WTC11 (cell line): ENCODE data around the gene COL6A3. TPM values are rescaled to one million over a fixed set of nuclear protein-coding genes. Genes with fewer than 3 reads are reported as not detected.

Experiments
- ATAC-seq: fragments of 200-7000 bp; cut with Tn5 transposase; 2 replicates; pipeline ENCODE4 v1.10.0; 2021; ENCODE audit warnings: mild to moderate bottlenecking, moderate library complexity
- CTCF ChIA-PET: fragments of 300-600 bp; sonication (Branson Sonifier 250); formaldehyde crosslinking; loops from one replicate; lab custom pipeline; 2021; ENCODE audit warnings: antibody characterized with exemption; lab: Charles Lee
- POLR2A ChIA-PET: fragments of 350-600 bp; sonication (Branson Sonifier 250); formaldehyde crosslinking; loops from one replicate; lab custom pipeline; 2021; ENCODE audit warnings: antibody characterized with exemption; lab: Charles Lee
- DNase-seq: peaks from one replicate; pipeline ENCODE4 v3.0.0; 2021; ENCODE audit warnings: low spot score
- H3K27ac Mint-ChIP-seq: 2 replicates; pipeline ENCODE4 v1.8.0; 2021; ENCODE audit warnings: mixed read lengths
- H3K27me3 Mint-ChIP-seq: 2 replicates; pipeline ENCODE4 v1.8.0; 2021; ENCODE audit warnings: low read depth, mild to moderate bottlenecking, moderate library complexity, mixed read lengths
- H3K36me3 Mint-ChIP-seq: 2 replicates; pipeline ENCODE4 v1.8.0; 2021; ENCODE audit warnings: mixed read lengths
- H3K4me1 Mint-ChIP-seq: 2 replicates; pipeline ENCODE4 v1.8.0; 2022; ENCODE audit warnings: mixed read lengths
- H3K4me3 Mint-ChIP-seq: 2 replicates; pipeline ENCODE4 v1.8.0; 2021; ENCODE audit warnings: mild to moderate bottlenecking, moderate library complexity, mixed read lengths
- H3K9me3 Mint-ChIP-seq: 2 replicates; pipeline ENCODE4 v1.8.0; 2021; ENCODE audit warnings: mixed read lengths
- ATF1 ChIP-seq: sonication (generic); formaldehyde crosslinking; IDR thresholded peaks from 2 replicates; pipeline ENCODE4 v1.8.1; 2023; ENCODE audit warnings: mild to moderate bottlenecking, moderate library complexity, missing genetic modification reagents
- CREM ChIP-seq: sonication (generic); formaldehyde crosslinking; IDR thresholded peaks from 2 replicates; pipeline ENCODE4 v1.8.1; 2022; ENCODE audit warnings: mild to moderate bottlenecking, missing genetic modification reagents, moderate library complexity
- E2F4 ChIP-seq: sonication (generic); formaldehyde crosslinking; IDR thresholded peaks from 2 replicates; pipeline ENCODE4 v1.8.1; 2022; ENCODE audit warnings: low read depth, mild to moderate bottlenecking, moderate library complexity, missing genetic modification reagents, borderline replicate concordance
- E2F5 ChIP-seq: sonication (generic); formaldehyde crosslinking; IDR thresholded peaks from 2 replicates; pipeline ENCODE4 v1.8.1; 2022; ENCODE audit warnings: mild to moderate bottlenecking, moderate library complexity, missing genetic modification reagents
- FOXP1 ChIP-seq: sonication (generic); formaldehyde crosslinking; IDR thresholded peaks from 2 replicates; pipeline ENCODE4 v1.8.0; 2022; ENCODE audit warnings: missing genetic modification reagents, mild to moderate bottlenecking, moderate library complexity, borderline replicate concordance
- GRHL2 ChIP-seq: fragments of 250-450 bp; sonication (Bioruptor Pico); IDR thresholded peaks from 2 replicates; pipeline ENCODE4 v1.8.0; 2022; ENCODE audit warnings: mild to moderate bottlenecking, moderate library complexity; ENCODE audit not compliant: insufficient replicate concordance, severe bottlenecking
- HMGA2 ChIP-seq: fragments of 250-450 bp; sonication (Bioruptor Pico); IDR thresholded peaks from 2 replicates; pipeline ENCODE4 v1.4.0; 2021; ENCODE audit warnings: mild to moderate bottlenecking, moderate library complexity
- IRF2 ChIP-seq: sonication (generic); formaldehyde crosslinking; IDR thresholded peaks from 2 replicates; pipeline ENCODE4 v1.8.0; 2022; ENCODE audit warnings: low read depth, missing genetic modification reagents, borderline replicate concordance
- MLX ChIP-seq: sonication (generic); formaldehyde crosslinking; IDR thresholded peaks from 2 replicates; pipeline ENCODE4 v1.8.1; 2023; ENCODE audit warnings: mild to moderate bottlenecking, missing genetic modification reagents, moderate library complexity
- MYBL2 ChIP-seq: sonication (generic); formaldehyde crosslinking; IDR thresholded peaks from 2 replicates; pipeline ENCODE4 v1.8.1; 2023; ENCODE audit warnings: mild to moderate bottlenecking, moderate library complexity, missing genetic modification reagents
- PRRX2 ChIP-seq: fragments of 250-450 bp; sonication (Bioruptor Pico); IDR thresholded peaks from 2 replicates; pipeline ENCODE4 v1.8.0; 2021; ENCODE audit warnings: mild to moderate bottlenecking
- RORB ChIP-seq: fragments of 250-450 bp; sonication (Bioruptor Pico); IDR thresholded peaks from 2 replicates; pipeline ENCODE4 v1.9.0; 2021; ENCODE audit warnings: mild to moderate bottlenecking
- USF1 ChIP-seq: sonication (generic); formaldehyde crosslinking; IDR thresholded peaks from 2 replicates; pipeline ENCODE4 v1.8.0; 2022; ENCODE audit warnings: mild to moderate bottlenecking, missing genetic modification reagents
- ZBTB43 ChIP-seq: sonication (generic); formaldehyde crosslinking; IDR thresholded peaks from 2 replicates; pipeline ENCODE4 v1.8.1; 2023; ENCODE audit warnings: mild to moderate bottlenecking, missing genetic modification reagents
- ZNF219 ChIP-seq: sonication (generic); formaldehyde crosslinking; IDR thresholded peaks from 2 replicates; pipeline ENCODE4 v1.8.0; 2023; ENCODE audit warnings: missing genetic modification reagents, mild to moderate bottlenecking, borderline replicate concordance
- ZNF423 ChIP-seq: fragments of 250-450 bp; sonication (Bioruptor Pico); IDR thresholded peaks from 2 replicates; pipeline ENCODE4 v2.1.2; 2022; ENCODE audit warnings: mild to moderate bottlenecking, moderate library complexity
- ZNF671 ChIP-seq: fragments of 250-450 bp; sonication (Bioruptor Pico); IDR thresholded peaks from 2 replicates; pipeline ENCODE4 v1.8.0; 2021; ENCODE audit warnings: mild to moderate bottlenecking
- total RNA-seq: library from RNA; stranded (reverse); gene quantifications from 3 replicates; pipeline ENCODE4 v1.2.3, GENCODE V29; 2021
- TF ChIP-seq, protein P1 (sequence below): sonication (generic); formaldehyde crosslinking; conservative IDR thresholded peaks from 2 replicates; pipeline ENCODE4 v1.8.1; 2022; ENCODE audit warnings: mild to moderate bottlenecking, missing genetic modification reagents
- TF ChIP-seq, protein P2 (sequence below): sonication (generic); formaldehyde crosslinking; IDR thresholded peaks from 2 replicates; pipeline ENCODE4 v1.8.0; 2022; ENCODE audit warnings: missing genetic modification reagents
- TF ChIP-seq, protein P3 (sequence below): sonication (generic); formaldehyde crosslinking; IDR thresholded peaks from 2 replicates; pipeline ENCODE4 v1.8.1; 2023; ENCODE audit warnings: mild to moderate bottlenecking, moderate library complexity, missing genetic modification reagents

Gene COL6A3
- total RNA-seq, 1 experiment from 2014 or later: 2.6 TPM

- no peak for DNase-seq
- H3K4me1 Mint-ChIP-seq: no peaks in the 10 kb centered on the region
- ChIA-PET POLR2A (no interaction called here), CTCF (no interaction called here)
- no peaks in the 10 kb centered on the region for H3K36me3 Mint-ChIP-seq
- no peak for TF ChIP-seq USF1
- TF ChIP-seq MLX (CRISPR knock-in tag): no peak
- TF ChIP-seq, protein P1, sequence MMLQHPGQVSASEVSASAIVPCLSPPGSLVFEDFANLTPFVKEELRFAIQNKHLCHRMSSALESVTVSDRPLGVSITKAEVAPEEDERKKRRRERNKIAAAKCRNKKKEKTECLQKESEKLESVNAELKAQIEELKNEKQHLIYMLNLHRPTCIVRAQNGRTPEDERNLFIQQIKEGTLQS (CRISPR knock-in tag): no peak
- no peak for TF ChIP-seq ZNF219 (CRISPR knock-in tag)
- no peak for TF ChIP-seq ATF1 (CRISPR knock-in tag)
- TF ChIP-seq, protein P2, sequence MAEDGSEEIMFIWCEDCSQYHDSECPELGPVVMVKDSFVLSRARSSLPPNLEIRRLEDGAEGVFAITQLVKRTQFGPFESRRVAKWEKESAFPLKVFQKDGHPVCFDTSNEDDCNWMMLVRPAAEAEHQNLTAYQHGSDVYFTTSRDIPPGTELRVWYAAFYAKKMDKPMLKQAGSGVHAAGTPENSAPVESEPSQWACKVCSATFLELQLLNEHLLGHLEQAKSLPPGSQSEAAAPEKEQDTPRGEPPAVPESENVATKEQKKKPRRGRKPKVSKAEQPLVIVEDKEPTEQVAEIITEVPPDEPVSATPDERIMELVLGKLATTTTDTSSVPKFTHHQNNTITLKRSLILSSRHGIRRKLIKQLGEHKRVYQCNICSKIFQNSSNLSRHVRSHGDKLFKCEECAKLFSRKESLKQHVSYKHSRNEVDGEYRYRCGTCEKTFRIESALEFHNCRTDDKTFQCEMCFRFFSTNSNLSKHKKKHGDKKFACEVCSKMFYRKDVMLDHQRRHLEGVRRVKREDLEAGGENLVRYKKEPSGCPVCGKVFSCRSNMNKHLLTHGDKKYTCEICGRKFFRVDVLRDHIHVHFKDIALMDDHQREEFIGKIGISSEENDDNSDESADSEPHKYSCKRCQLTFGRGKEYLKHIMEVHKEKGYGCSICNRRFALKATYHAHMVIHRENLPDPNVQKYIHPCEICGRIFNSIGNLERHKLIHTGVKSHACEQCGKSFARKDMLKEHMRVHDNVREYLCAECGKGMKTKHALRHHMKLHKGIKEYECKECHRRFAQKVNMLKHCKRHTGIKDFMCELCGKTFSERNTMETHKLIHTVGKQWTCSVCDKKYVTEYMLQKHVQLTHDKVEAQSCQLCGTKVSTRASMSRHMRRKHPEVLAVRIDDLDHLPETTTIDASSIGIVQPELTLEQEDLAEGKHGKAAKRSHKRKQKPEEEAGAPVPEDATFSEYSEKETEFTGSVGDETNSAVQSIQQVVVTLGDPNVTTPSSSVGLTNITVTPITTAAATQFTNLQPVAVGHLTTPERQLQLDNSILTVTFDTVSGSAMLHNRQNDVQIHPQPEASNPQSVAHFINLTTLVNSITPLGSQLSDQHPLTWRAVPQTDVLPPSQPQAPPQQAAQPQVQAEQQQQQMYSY (CRISPR knock-in tag): no peak
- no peak for TF ChIP-seq ZNF423
- no peak for TF ChIP-seq MYBL2 (CRISPR knock-in tag)
- H3K4me3 Mint-ChIP-seq: no peak overlapping the region
- H3K9me3 Mint-ChIP-seq: no peaks in the 10 kb centered on the region; the same call in 1 of the 2 replicates
- no peak for ATAC-seq
- H3K27me3 Mint-ChIP-seq: peaks cover 8% of the 10 kb centered on the region
- H3K27ac Mint-ChIP-seq: no peak overlapping the region
Measured at GRCh38 chr2:237397072-237397471, 16.9 kb downstream of the COL6A3 start.

GRCh38 chr2:237393523-237393922, 20.4 kb downstream of the COL6A3 start:
- H3K27me3 Mint-ChIP-seq: peaks cover 8% of the 10 kb centered on the region
- DNase-seq (no peak), ATAC-seq (no peak)
- H3K4me3 Mint-ChIP-seq: no peak overlapping the region
- ChIA-PET CTCF (interaction anchor here (1.0 to 2.4 kb wide), 3 partner anchors 28 to 228 kb away, joined by 3 to 7 read pairs (median 6); no protein-coding TSS in a partner anchor), POLR2A (no interaction called here)
- no peaks in the 10 kb centered on the region for H3K4me1 Mint-ChIP-seq
- H3K27ac Mint-ChIP-seq: no peak overlapping the region
- H3K36me3 Mint-ChIP-seq: no peaks in the 10 kb centered on the region
- TF ChIP-seq ZNF219 (CRISPR knock-in tag) (no peak), ZNF671 (CRISPR knock-in tag) (no peak), CREM (CRISPR knock-in tag) (no peak)
- no peaks in the 10 kb centered on the region; the same call in 1 of the 2 replicates for H3K9me3 Mint-ChIP-seq

DNA sequence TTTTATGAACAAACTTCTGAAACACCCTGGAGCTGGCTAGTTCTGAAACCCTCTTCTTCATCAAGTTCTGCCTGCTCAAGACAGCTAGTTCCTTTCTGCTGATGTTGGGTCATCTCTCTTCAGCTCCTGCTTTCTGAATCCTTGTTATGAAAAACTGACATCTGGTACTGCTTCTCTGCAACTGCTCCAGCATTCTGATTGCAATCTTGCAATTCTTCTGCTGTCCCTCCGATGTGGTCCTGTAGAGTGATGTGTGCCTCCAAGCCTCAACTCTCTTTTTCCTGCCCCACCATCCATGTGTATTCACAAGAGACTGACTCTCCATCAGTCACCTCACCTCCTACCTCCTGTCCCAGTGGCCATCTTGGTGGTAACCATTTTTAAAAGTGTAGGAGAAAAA, 21.8 kb downstream of the COL6A3 start:
- H3K4me3 Mint-ChIP-seq: no peak overlapping the region
- ATAC-seq (no peak), DNase-seq (no peak)
- ChIA-PET POLR2A (no interaction called here), CTCF (no interaction called here)
- no peaks in the 10 kb centered on the region for H3K4me1 Mint-ChIP-seq
- H3K36me3 Mint-ChIP-seq: no peaks in the 10 kb centered on the region
- H3K9me3 Mint-ChIP-seq: no peaks in the 10 kb centered on the region; the same call in 1 of the 2 replicates
- H3K27me3 Mint-ChIP-seq: peaks cover 8% of the 10 kb centered on the region
- no peak overlapping the region for H3K27ac Mint-ChIP-seq
- TF ChIP-seq RORB: no peak
- TF ChIP-seq IRF2 (CRISPR knock-in tag): no peak
- TF ChIP-seq GRHL2: no peak
- no peak for TF ChIP-seq FOXP1 (CRISPR knock-in tag)
- TF ChIP-seq E2F4 (CRISPR knock-in tag): no peak
- no peak for TF ChIP-seq E2F5
- TF ChIP-seq MYBL2 (CRISPR knock-in tag): no peak
- no peak for TF ChIP-seq PRRX2 (CRISPR knock-in tag)
- no peak for TF ChIP-seq ZBTB43 (CRISPR knock-in tag)
- TF ChIP-seq, protein P3, sequence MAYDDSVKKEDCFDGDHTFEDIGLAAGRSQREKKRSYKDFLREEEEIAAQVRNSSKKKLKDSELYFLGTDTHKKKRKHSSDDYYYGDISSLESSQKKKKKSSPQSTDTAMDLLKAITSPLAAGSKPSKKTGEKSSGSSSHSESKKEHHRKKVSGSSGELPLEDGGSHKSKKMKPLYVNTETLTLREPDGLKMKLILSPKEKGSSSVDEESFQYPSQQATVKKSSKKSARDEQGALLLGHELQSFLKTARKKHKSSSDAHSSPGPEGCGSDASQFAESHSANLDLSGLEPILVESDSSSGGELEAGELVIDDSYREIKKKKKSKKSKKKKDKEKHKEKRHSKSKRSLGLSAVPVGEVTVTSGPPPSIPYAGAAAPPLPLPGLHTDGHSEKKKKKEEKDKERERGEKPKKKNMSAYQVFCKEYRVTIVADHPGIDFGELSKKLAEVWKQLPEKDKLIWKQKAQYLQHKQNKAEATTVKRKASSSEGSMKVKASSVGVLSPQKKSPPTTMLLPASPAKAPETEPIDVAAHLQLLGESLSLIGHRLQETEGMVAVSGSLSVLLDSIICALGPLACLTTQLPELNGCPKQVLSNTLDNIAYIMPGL (CRISPR knock-in tag): no peak
- TF ChIP-seq HMGA2: no peak
